ENCODE data around the gene TCEAL7. TPM values are rescaled to one million over a fixed set of nuclear protein-coding genes. Genes with fewer than 3 reads are reported as not detected.
"Not testable (repeated sequence)": the region's sequence is repeated elsewhere in the genome, so short reads cannot be mapped to it uniquely, and the experiment has no call there.

TCEAL7 gene
- total RNA-seq, result not detected in 2 replicates

GRCh38 chrX:103329991-103330390, at the start of gene TCEAL7:
Gene TCEAL7, plus strand, starts transcription at chrX:103330239. Its CDS starts 1,165 bp downstream, at chrX:103331404.
- intact Hi-C loops (cut with micrococcal nuclease), result no loop called here

- intact Hi-C loops (cut with micrococcal nuclease), result no loop called here
Observed at GRCh38 chrX:103293118-103293517, 36.9 kb upstream of the TCEAL7 start.

- intact Hi-C loops (cut with micrococcal nuclease), result no loop called here
Observed at GRCh38 chrX:103304705-103305104, 25.3 kb upstream of the TCEAL7 start.

- intact Hi-C loops (cut with micrococcal nuclease), result not testable (repeated sequence)
Observed at GRCh38 chrX:103305666-103306065, 24.4 kb upstream of the TCEAL7 start.

GRCh38 chrX:103309860-103310554, 20.0 kb upstream of the TCEAL7 start:
- intact Hi-C loops (cut with micrococcal nuclease), result loop anchor here (2.0 kb wide), 1 partner anchor 55 kb away; the partner anchor contains the start of gene TCEAL8

- intact Hi-C loops (cut with micrococcal nuclease), result loop anchor here (2.0 kb wide), 1 partner anchor 56 kb away; the partner anchor contains the start of gene TCEAL8
Observed at GRCh38 chrX:103310555-103311398, 19.3 kb upstream of the TCEAL7 start, which contains the start of gene BEX2. Gene BEX2, minus strand, starts transcription at chrX:103310990. Its CDS starts 1,014 bp downstream, at chrX:103309976.

GRCh38 chrX:103311399-103311780, 18.6 kb upstream of the TCEAL7 start:
- intact Hi-C loops (cut with micrococcal nuclease), result loop anchor here (2.0 kb wide), 1 partner anchor 57 kb away; the partner anchor contains the start of gene TCEAL8

GRCh38 chrX:103330681-103331288, 746 bp downstream of the TCEAL7 start:
- intact Hi-C loops (cut with micrococcal nuclease), result no loop called here

- intact Hi-C loops (cut with micrococcal nuclease), result no loop called here
Observed at GRCh38 chrX:103338663-103339062, 8.6 kb downstream of the TCEAL7 start.

- intact Hi-C loops (cut with micrococcal nuclease), result loop anchor here (1.0 kb wide), 1 partner anchor 121 kb away; no protein-coding TSS in a partner anchor
Observed at GRCh38 chrX:103343105-103343504, 13.1 kb downstream of the TCEAL7 start.

- intact Hi-C loops (cut with micrococcal nuclease), result no loop called here
Observed at GRCh38 chrX:103344606-103345005, 14.6 kb downstream of the TCEAL7 start.

- intact Hi-C loops (cut with micrococcal nuclease), result no loop called here
Observed at GRCh38 chrX:103347682-103348397, 17.8 kb downstream of the TCEAL7 start.

- intact Hi-C loops (cut with micrococcal nuclease), result no loop called here
Observed at GRCh38 chrX:103356130-103356798, 26.2 kb downstream of the TCEAL7 start, which contains the start of gene TCEAL9. Gene TCEAL9, plus strand, starts transcription at chrX:103356506. Its CDS starts 1,179 bp downstream, at chrX:103357685.

GRCh38 chrX:103356858-103357257, 26.8 kb downstream of the TCEAL7 start:
- intact Hi-C loops (cut with micrococcal nuclease), result no loop called here

- intact Hi-C loops (cut with micrococcal nuclease), result no loop called here
Observed at GRCh38 chrX:103357871-103358270, 27.8 kb downstream of the TCEAL7 start.

- intact Hi-C loops (cut with micrococcal nuclease), result not testable (repeated sequence)
Observed at GRCh38 chrX:103359605-103360004, 29.6 kb downstream of the TCEAL7 start.

- intact Hi-C loops (cut with micrococcal nuclease), result no loop called here
Observed at GRCh38 chrX:103360092-103360491, 30.1 kb downstream of the TCEAL7 start.

GRCh38 chrX:103360916-103361315, 30.9 kb downstream of the TCEAL7 start:
- intact Hi-C loops (cut with micrococcal nuclease), result no loop called here

GRCh38 chrX:103361798-103362197, 31.8 kb downstream of the TCEAL7 start:
- intact Hi-C loops (cut with micrococcal nuclease), result no loop called here

GRCh38 chrX:103362474-103362873, 32.4 kb downstream of the TCEAL7 start:
- intact Hi-C loops (cut with micrococcal nuclease), result no loop called here

Measured in T-helper 2 cell treated with Interferon-gamma antibody and Interleukin-4, amounts not matched to agents 100 ng/mL and 5 ng/mL, for 36 hours (primary cell).